ENCODE results near the gene PAX8.

- TF ChIP-seq CTCF (conservative IDR thresholded peaks at IDR 0.05; ENCODE audit: low read length), result no peak
- no peak for TF ChIP-seq EZH2phosphoT487 (IDR thresholded peaks at IDR 0.05; ENCODE audit: borderline replicate concordance)
Observed at GRCh38 chr2:113258471-113259147, 20.1 kb downstream of the PAX8 start.
